Measurements from ENCODE around the gene ALG9. TPM values are rescaled to one million over a fixed set of nuclear protein-coding genes. Genes with fewer than 3 reads are reported as not detected.

The ALG9 gene
- total RNA-seq, 4 donors from 2014 or later = 18.4 to 24.1 (median 22.1) TPM

DNA sequence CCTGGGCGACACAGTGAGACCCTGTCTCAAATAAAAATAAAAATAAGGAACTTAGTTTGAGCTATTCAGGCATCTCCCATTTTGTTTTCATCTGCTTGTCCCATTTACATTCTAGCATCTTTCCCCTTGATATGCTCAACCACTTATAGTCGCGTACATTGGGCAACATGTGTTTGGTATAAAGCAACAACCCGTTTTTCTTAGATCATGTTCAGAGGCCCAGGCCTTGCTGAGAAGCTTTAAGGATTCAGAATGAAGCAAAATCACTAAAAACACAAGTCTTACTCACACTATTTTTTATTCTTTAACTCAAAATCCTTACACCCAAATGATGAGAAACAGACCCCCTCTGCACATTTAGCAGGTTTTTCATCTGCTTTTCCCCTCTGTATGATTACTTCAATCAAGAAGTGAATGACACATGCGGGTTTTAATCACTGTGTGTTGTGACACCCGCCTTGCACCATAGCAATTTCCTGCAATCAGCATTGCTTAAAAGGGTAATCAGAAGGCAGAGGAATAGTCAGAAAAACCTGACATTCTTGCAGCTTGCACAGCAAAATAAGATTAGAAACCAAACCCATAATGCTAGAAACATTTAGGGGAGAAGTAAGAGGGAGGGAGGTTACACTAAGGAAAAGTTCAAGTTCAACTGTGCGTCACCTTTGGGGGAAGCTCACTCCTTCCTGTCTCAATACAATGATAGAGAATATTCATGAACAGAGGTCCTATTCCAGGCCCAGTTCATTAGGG lies 25.9 kb downstream of the ALG9 start:
- intact Hi-C loops (cut with DNase I) = no loop called here
- no peaks in the 10 kb centered on the region for H3K9me3 ChIP-seq
- H3K27ac ChIP-seq (replicated peaks in 1 of 4) = no peak overlapping the region
- 77% methylated on average over 7 of the region's 7 CpGs for WGBS
- DNase-seq (ENCODE audit: extremely low spot score) = no peak
- peaks cover 0 to 22% (median 15%) of the 10 kb centered on the region in 4 donors for H3K4me1 ChIP-seq
- peaks cover 4 to 82% (median 51%) of the 10 kb centered on the region in 4 donors for H3K36me3 ChIP-seq
- H3K4me3 ChIP-seq = no peak overlapping the region
- TF ChIP-seq EP300 (IDR thresholded peaks at IDR 0.05) (no peak), POLR2AphosphoS5 (IDR thresholded peaks at IDR 0.05) (no peak), POLR2A (IDR thresholded peaks at IDR 0.05; ENCODE audit: low read depth) (no peak)
- TF ChIP-seq, protein P1, sequence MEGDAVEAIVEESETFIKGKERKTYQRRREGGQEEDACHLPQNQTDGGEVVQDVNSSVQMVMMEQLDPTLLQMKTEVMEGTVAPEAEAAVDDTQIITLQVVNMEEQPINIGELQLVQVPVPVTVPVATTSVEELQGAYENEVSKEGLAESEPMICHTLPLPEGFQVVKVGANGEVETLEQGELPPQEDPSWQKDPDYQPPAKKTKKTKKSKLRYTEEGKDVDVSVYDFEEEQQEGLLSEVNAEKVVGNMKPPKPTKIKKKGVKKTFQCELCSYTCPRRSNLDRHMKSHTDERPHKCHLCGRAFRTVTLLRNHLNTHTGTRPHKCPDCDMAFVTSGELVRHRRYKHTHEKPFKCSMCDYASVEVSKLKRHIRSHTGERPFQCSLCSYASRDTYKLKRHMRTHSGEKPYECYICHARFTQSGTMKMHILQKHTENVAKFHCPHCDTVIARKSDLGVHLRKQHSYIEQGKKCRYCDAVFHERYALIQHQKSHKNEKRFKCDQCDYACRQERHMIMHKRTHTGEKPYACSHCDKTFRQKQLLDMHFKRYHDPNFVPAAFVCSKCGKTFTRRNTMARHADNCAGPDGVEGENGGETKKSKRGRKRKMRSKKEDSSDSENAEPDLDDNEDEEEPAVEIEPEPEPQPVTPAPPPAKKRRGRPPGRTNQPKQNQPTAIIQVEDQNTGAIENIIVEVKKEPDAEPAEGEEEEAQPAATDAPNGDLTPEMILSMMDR (IDR thresholded peaks at IDR 0.05) = no peak
- no peaks in the 10 kb centered on the region for H3K27me3 ChIP-seq

DNA sequence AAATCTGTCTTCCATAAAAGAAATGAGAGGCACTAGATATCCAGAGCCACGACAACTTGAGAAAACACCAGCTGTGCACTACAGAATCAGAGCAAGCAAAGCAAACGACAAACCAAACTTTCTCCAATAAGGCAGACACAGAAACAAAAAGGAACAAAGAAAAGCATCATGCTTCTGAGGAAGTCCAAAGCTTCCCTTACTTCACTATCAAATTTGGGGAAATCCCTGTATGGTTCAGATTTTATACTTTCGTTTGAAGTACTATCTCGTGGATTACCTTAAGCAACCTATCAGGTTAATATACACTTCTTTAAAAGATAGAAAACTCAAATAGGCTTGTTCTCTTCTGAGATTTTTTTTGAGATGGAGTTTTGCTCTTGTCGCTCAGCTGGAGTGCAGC lies 27.7 kb downstream of the ALG9 start:
- H3K4me1 ChIP-seq = peaks cover 0 to 26% (median 15%) of the 10 kb centered on the region in 4 donors
- no peaks in the 10 kb centered on the region for H3K27me3 ChIP-seq
- no peak for TF ChIP-seq POLR2AphosphoS5 (IDR thresholded peaks at IDR 0.05)
- no peak for TF ChIP-seq POLR2A (IDR thresholded peaks at IDR 0.05; ENCODE audit: low read depth)
- TF ChIP-seq, protein P1 (IDR thresholded peaks at IDR 0.05) = no peak
- TF ChIP-seq EP300 (IDR thresholded peaks at IDR 0.05) = no peak
- H3K36me3 ChIP-seq = peaks cover 4 to 72% (median 48%) of the 10 kb centered on the region in 4 donors
- DNase-seq (ENCODE audit: extremely low spot score) = no peak
- H3K9me3 ChIP-seq = no peaks in the 10 kb centered on the region
- intact Hi-C loops (cut with DNase I) = loop anchor here (5.0 kb wide), 3 partner anchors 66 to 256 kb away; partner anchors contain the start of gene SIK2
- WGBS = 90% methylated on average over 5 of the region's 5 CpGs
- H3K4me3 ChIP-seq = no peak overlapping the region
- H3K27ac ChIP-seq (replicated peaks in 1 of 4) = no peak overlapping the region

GRCh38 chr11:111841370-111842053 lies 29.9 kb downstream of the ALG9 start:
- peak overlapping the region in 1 of 4 donors; percentile 23 for H3K27ac ChIP-seq (replicated peaks in 1 of 4)

GRCh38 chr11:111840143-111840542 lies 31.2 kb downstream of the ALG9 start:
- intact Hi-C loops (cut with DNase I) = loop anchor here (5.0 kb wide), 3 partner anchors 63 to 253 kb away; partner anchors contain the start of gene SIK2
- 81% methylated on average over 1 of the region's 1 CpG for WGBS
- Histone ChIP-seq H3K27ac (replicated peaks in 1 of 4) (no peak overlapping the region), H3K36me3 (peaks cover 20 to 72% (median 57%) of the 10 kb centered on the region in 4 donors), H3K4me3 (no peak overlapping the region), H3K27me3 (no peaks in the 10 kb centered on the region), H3K9me3 (no peaks in the 10 kb centered on the region), H3K4me1 (peaks cover 0 to 12% (median 3%) of the 10 kb centered on the region in 4 donors)
- TF ChIP-seq POLR2AphosphoS5 (IDR thresholded peaks at IDR 0.05) = no peak
- no peak for TF ChIP-seq POLR2A (IDR thresholded peaks at IDR 0.05; ENCODE audit: low read depth)
- TF ChIP-seq, protein P1 (IDR thresholded peaks at IDR 0.05) = no peak
- TF ChIP-seq EP300 (IDR thresholded peaks at IDR 0.05) = no peak
- no peak for DNase-seq (ENCODE audit: extremely low spot score)

More at GRCh38 chr11:111841370-111842053, 29.9 kb downstream of the ALG9 start:
- 29% methylated on average over 10 of the region's 10 CpGs for WGBS
- H3K4me3 ChIP-seq = no peak overlapping the region
- no peaks in the 10 kb centered on the region for H3K27me3 ChIP-seq
- TF ChIP-seq, protein P1 (IDR thresholded peaks at IDR 0.05) = peak; percentile 85 to 96 (median 87)
- no peak for TF ChIP-seq POLR2A (IDR thresholded peaks at IDR 0.05; ENCODE audit: low read depth)
- intact Hi-C loops (cut with DNase I) = loop anchor here (1.0 to 5.0 kb wide), 4 partner anchors 64 to 274 kb away; partner anchors contain the start of gene SIK2
- H3K4me1 ChIP-seq = peaks cover 0 to 18% (median 7%) of the 10 kb centered on the region in 4 donors
- H3K36me3 ChIP-seq = peaks cover 15 to 71% (median 57%) of the 10 kb centered on the region in 4 donors
- peak; percentile 96 for DNase-seq (ENCODE audit: extremely low spot score)
- H3K9me3 ChIP-seq = no peaks in the 10 kb centered on the region

Measured in esophagus muscularis mucosa (tissue), 4 donors.